HepG2 (cell line): ENCODE results near the gene SH3D21. TPM values are rescaled to one million over a fixed set of nuclear protein-coding genes. Genes with fewer than 3 reads are reported as not detected.

Source experiments
- CAMTA2 ChIP-seq: sonication (generic); formaldehyde crosslinking; IDR thresholded peaks from 2 replicates; pipeline ENCODE4 v1.4.0; 2020; ENCODE audit warnings: mild to moderate bottlenecking, missing genetic modification reagents, borderline replicate concordance
- EZH2 ChIP-seq: conservative IDR thresholded peaks from 2 replicates; pipeline ENCODE4 v1.6.1; 2012; ENCODE audit warnings: mild to moderate bottlenecking, low read depth, low read length, moderate library complexity
- FOXA1 ChIP-seq, 2 experiments: fragments of 450-650 bp in 1 of 2; sonication (generic) in 1 of 2; formaldehyde crosslinking in 1 of 2; IDR thresholded peaks; 2 replicates each; pipeline versions ENCODE4 v1.4.0 to v1.6.1; 2016 to 2020; ENCODE audit warnings: missing genetic modification reagents in 1 of 2
- HOXA3 ChIP-seq: sonication (generic); formaldehyde crosslinking; IDR thresholded peaks from 2 replicates; pipeline ENCODE4 v1.5.0; 2020; ENCODE audit warnings: missing genetic modification reagents
- MED8 ChIP-seq: sonication (generic); formaldehyde crosslinking; IDR thresholded peaks from 2 replicates; pipeline ENCODE4 v1.8.1; 2023; ENCODE audit warnings: mild to moderate bottlenecking, missing genetic modification reagents; ENCODE audit not compliant: insufficient replicate concordance
- NR3C1 ChIP-seq: sonication (generic); formaldehyde crosslinking; IDR thresholded peaks from 2 replicates; pipeline ENCODE4 v1.4.0; 2020; ENCODE audit warnings: missing genetic modification reagents
- TBL1XR1 ChIP-seq: fragments of 150-350 bp; IDR thresholded peaks from 2 replicates; pipeline ENCODE4 v1.6.1; 2014; ENCODE audit warnings: borderline replicate concordance, low read length; ENCODE audit not compliant: partially characterized antibody
- TCF12 ChIP-seq, 2 experiments: fragments of 450-650 bp in 1 of 2; sonication (generic) in 1 of 2; formaldehyde crosslinking in 1 of 2; IDR thresholded peaks; 2 replicates each; pipeline versions ENCODE4 v1.6.1 to v1.8.0; 2017 to 2022; ENCODE audit warnings: antibody characterized with exemption in 1 of 2, mild to moderate bottlenecking in 1 of 2, missing genetic modification reagents in 1 of 2, moderate library complexity in 1 of 2
- ZBTB20 ChIP-seq: sonication (generic); formaldehyde crosslinking; IDR thresholded peaks from 2 replicates; pipeline ENCODE4 v1.8.1; 2023; ENCODE audit warnings: missing genetic modification reagents, low read depth, mild to moderate bottlenecking, borderline replicate concordance
- ZNF431 ChIP-seq: sonication (generic); formaldehyde crosslinking; IDR thresholded peaks from 2 replicates; pipeline ENCODE4 v1.9.0; 2022; ENCODE audit warnings: missing genetic modification reagents, low read depth, mild to moderate bottlenecking, borderline replicate concordance
- ZNF432 ChIP-seq: sonication (generic); formaldehyde crosslinking; IDR thresholded peaks from 2 replicates; pipeline ENCODE4 v1.5.0; 2020; ENCODE audit warnings: missing genetic modification reagents, mild to moderate bottlenecking, borderline replicate concordance
- ZNF7 ChIP-seq: IDR thresholded peaks from 2 replicates; pipeline ENCODE4 v1.6.1; 2016; ENCODE audit warnings: missing biosample characterization, missing genetic modification reagents
- polyA plus RNA-seq, 8 experiments: library from polyadenylated mRNA; depleted of rRNA in 3 of 8; stranded (reverse) in 7 of 8; unstranded in 1 of 8; fragments of >200 nt; fragmentation: Illumina TruSeq in 4 of 8; extraction: Trizol in 4 of 8; gene quantifications; 2 replicates each; pipeline versions ENCODE4 v1.2.1 to v1.2.3, GENCODE V29; 2011 to 2016; ENCODE audit warnings: low read depth in 4 of 8, missing spikeins in 1 of 8, mixed read lengths in 1 of 8; ENCODE audit not compliant: insufficient read depth in 1 of 8
- total RNA-seq, 5 experiments: library from RNA; depleted of rRNA; stranded (reverse); fragments of >200 nt; fragmentation: Illumina TruSeq; extraction: Trizol; gene quantifications; 2 replicates each; pipeline ENCODE4 v1.2.3, GENCODE V29; 2016; ENCODE audit warnings: low read depth in 1 of 5
- TF ChIP-seq, protein P1 (sequence below): sonication (generic); formaldehyde crosslinking; IDR thresholded peaks from 2 replicates; pipeline ENCODE4 v1.4.0; 2020; ENCODE audit warnings: mild to moderate bottlenecking, missing genetic modification reagents
- TF ChIP-seq, protein P2 (sequence below): sonication (generic); formaldehyde crosslinking; IDR thresholded peaks from 2 replicates; pipeline ENCODE4 v1.5.1; 2020; ENCODE audit warnings: mild to moderate bottlenecking, missing genetic modification reagents, moderate library complexity
- TF ChIP-seq, protein P3 (sequence below): sonication (generic); formaldehyde crosslinking; conservative IDR thresholded peaks from 2 replicates; pipeline ENCODE4 v1.8.0; 2022; ENCODE audit warnings: missing genetic modification reagents
- TF ChIP-seq, protein P4 (sequence below): sonication (generic); formaldehyde crosslinking; IDR thresholded peaks from 2 replicates; pipeline ENCODE4 v1.8.1; 2023; ENCODE audit warnings: mild to moderate bottlenecking, moderate library complexity, missing genetic modification reagents
- TF ChIP-seq, protein P5 (sequence below), 2 experiments: sonication (generic) in 1 of 2; formaldehyde crosslinking in 1 of 2; IDR thresholded peaks; 2 replicates each; pipeline versions ENCODE4 v1.5.1 to v1.6.1; 2011 to 2020; ENCODE audit warnings: borderline replicate concordance in 1 of 2, low read depth in 1 of 2, low read length in 1 of 2, mild to moderate bottlenecking in 1 of 2, missing genetic modification reagents in 1 of 2, moderate library complexity in 1 of 2

SH3D21 gene
- total and polyA plus RNA-seq, 2 of the 13 experiments (the other 11 are each of a cell fraction or from before 2014, with no cell fraction given), result 5.1 to 8.6 TPM

DNA sequence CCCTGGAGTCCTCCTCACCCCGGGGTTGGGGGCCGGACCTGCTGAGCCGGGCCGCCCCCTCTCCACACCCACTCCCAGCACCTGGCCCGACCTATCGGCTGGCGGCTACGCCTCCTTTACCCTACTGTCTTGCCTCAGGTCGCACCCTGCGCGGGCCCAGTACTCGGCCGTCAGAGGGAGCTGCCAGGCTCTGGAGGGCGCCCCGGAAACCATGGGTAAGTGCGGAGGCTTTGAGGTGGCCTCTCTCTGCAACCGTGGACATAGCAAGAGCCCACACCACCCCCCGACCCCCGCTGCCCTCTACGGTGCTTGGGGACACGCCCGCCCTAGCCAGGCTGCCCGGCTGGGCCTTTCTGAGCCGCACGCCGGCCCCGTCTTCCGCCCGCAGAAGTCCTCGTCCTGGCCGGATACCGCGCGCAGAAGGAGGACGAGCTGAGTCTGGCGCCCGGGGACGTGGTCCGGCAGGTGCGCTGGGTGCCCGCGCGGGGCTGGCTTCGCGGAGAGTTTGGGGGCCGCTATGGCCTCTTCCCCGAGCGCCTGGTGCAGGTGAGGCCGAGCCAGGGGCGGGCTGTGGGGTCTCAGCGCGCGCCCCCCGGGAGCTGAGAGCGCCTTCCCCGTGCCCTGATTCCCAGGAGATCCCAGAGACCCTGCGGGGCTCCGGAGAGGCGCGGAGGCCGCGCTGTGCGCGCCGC is at the start of gene SH3D21 (continued):
- TF ChIP-seq, protein P1, sequence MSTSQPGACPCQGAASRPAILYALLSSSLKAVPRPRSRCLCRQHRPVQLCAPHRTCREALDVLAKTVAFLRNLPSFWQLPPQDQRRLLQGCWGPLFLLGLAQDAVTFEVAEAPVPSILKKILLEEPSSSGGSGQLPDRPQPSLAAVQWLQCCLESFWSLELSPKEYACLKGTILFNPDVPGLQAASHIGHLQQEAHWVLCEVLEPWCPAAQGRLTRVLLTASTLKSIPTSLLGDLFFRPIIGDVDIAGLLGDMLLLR (CRISPR knock-in tag), result no peak
- TF ChIP-seq, protein P2, sequence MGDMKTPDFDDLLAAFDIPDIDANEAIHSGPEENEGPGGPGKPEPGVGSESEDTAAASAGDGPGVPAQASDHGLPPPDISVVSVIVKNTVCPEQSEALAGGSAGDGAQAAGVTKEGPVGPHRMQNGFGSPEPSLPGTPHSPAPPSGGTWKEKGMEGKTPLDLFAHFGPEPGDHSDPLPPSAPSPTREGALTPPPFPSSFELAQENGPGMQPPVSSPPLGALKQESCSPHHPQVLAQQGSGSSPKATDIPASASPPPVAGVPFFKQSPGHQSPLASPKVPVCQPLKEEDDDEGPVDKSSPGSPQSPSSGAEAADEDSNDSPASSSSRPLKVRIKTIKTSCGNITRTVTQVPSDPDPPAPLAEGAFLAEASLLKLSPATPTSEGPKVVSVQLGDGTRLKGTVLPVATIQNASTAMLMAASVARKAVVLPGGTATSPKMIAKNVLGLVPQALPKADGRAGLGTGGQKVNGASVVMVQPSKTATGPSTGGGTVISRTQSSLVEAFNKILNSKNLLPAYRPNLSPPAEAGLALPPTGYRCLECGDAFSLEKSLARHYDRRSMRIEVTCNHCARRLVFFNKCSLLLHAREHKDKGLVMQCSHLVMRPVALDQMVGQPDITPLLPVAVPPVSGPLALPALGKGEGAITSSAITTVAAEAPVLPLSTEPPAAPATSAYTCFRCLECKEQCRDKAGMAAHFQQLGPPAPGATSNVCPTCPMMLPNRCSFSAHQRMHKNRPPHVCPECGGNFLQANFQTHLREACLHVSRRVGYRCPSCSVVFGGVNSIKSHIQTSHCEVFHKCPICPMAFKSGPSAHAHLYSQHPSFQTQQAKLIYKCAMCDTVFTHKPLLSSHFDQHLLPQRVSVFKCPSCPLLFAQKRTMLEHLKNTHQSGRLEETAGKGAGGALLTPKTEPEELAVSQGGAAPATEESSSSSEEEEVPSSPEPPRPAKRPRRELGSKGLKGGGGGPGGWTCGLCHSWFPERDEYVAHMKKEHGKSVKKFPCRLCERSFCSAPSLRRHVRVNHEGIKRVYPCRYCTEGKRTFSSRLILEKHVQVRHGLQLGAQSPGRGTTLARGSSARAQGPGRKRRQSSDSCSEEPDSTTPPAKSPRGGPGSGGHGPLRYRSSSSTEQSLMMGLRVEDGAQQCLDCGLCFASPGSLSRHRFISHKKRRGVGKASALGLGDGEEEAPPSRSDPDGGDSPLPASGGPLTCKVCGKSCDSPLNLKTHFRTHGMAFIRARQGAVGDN (CRISPR knock-in tag), result peak; percentile 85
- TF ChIP-seq NR3C1 (CRISPR knock-in tag) (no peak), FOXA1 (IDR thresholded peaks at IDR 0.05) (no peak), FOXA1 (CRISPR knock-in tag; IDR thresholded peaks at IDR 0.05) (no peak), ZNF431 (peak; percentile 69; the same call in 1 of the 2 replicates), TBL1XR1 (no peak), ZNF432 (no peak), ZBTB20 (CRISPR knock-in tag) (no peak), ZNF7 (no peak), HOXA3 (CRISPR knock-in tag) (peak; percentile 33; the same call in 1 of the 2 replicates), EZH2 (no peak), CAMTA2 (no peak), TCF12 (IDR thresholded peaks at IDR 0.05) (no peak), TCF12 (CRISPR knock-in tag; IDR thresholded peaks at IDR 0.05) (no peak), MED8 (CRISPR knock-in tag) (peak; percentile 9)
- TF ChIP-seq, protein P3, sequence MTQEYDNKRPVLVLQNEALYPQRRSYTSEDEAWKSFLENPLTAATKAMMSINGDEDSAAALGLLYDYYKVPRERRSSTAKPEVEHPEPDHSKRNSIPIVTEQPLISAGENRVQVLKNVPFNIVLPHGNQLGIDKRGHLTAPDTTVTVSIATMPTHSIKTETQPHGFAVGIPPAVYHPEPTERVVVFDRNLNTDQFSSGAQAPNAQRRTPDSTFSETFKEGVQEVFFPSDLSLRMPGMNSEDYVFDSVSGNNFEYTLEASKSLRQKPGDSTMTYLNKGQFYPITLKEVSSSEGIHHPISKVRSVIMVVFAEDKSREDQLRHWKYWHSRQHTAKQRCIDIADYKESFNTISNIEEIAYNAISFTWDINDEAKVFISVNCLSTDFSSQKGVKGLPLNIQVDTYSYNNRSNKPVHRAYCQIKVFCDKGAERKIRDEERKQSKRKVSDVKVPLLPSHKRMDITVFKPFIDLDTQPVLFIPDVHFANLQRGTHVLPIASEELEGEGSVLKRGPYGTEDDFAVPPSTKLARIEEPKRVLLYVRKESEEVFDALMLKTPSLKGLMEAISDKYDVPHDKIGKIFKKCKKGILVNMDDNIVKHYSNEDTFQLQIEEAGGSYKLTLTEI (CRISPR knock-in tag), result no peak
- TF ChIP-seq, protein P4, sequence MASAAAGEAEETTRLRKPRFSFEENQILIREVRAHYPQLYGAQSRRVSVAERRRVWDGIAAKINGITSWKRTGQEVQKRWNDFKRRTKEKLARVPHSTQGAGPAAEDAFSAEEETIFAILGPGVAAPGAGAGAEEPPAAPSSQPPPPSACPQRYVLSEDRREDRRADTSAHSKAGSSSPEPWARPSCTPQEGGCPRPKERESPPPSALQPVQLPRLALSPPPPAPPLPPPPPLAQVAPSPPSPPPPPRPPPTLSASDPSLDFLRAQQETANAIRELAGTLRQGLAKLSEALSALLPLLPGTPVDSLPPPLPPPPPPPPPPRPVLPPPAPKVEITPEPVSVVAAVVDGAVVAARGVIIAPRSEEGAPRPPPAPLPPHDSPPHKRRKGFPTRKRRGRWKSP, result no peak; the same call in 1 of the 2 replicates
- TF ChIP-seq, protein P5, sequence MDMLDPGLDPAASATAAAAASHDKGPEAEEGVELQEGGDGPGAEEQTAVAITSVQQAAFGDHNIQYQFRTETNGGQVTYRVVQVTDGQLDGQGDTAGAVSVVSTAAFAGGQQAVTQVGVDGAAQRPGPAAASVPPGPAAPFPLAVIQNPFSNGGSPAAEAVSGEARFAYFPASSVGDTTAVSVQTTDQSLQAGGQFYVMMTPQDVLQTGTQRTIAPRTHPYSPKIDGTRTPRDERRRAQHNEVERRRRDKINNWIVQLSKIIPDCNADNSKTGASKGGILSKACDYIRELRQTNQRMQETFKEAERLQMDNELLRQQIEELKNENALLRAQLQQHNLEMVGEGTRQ (IDR thresholded peaks at IDR 0.05; ENCODE audit: low read depth, low read length), result no peak
- TF ChIP-seq, protein P5 (CRISPR knock-in tag; IDR thresholded peaks at IDR 0.05; ENCODE audit: borderline replicate concordance), result no peak
